Panc1 (cell line): ENCODE measurements around the gene KCNMA1.

Source experiments
- POLR2AphosphoS5 ChIP-seq: IDR thresholded peaks from 2 replicates; pipeline ENCODE4 v1.6.1; 2012; ENCODE audit warnings: mild to moderate bottlenecking, low read depth, low read length, moderate library complexity
- SIN3A ChIP-seq: IDR thresholded peaks from 2 replicates; pipeline ENCODE4 v1.6.1; 2012; ENCODE audit warnings: low read depth, mild to moderate bottlenecking, low read length, moderate library complexity, borderline replicate concordance; ENCODE audit not compliant: insufficient read depth
- TF ChIP-seq, protein P1 (sequence below): fragments of 450-650 bp; IDR thresholded peaks from 2 replicates; pipeline ENCODE4 v1.5.1; 2017; ENCODE audit warnings: mild to moderate bottlenecking
- TF ChIP-seq, protein P2 (sequence below), 2 experiments: IDR thresholded peaks; 2 replicates each; pipeline ENCODE4 v1.6.1; 2011 to 2012; ENCODE audit warnings: low read depth in 2 of 2, control low read depth in 1 of 2, low read length in 1 of 2, mild to moderate bottlenecking in 1 of 2, moderate library complexity in 1 of 2; ENCODE audit not compliant: insufficient read depth in 1 of 2

DNA sequence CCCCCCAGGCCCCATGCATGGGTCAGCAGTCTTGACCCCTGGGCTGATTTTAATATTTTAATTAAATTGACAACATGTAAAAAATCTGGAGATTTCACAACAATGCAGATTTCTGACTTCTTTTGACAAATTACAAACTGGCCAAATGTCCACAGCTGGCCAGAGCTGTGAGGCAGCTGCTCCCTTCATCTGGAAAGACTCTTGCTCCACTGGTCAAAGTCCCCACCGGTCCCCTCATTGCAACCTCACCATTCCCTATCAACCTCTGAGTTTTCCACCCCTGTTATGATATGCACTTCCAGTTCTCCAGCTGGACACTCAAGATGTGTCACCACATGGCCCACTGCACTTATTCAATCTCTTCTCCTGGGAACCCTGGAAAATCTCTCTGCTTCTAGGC is 266.2 kb downstream of the KCNMA1 start:
- TF ChIP-seq, protein P1, sequence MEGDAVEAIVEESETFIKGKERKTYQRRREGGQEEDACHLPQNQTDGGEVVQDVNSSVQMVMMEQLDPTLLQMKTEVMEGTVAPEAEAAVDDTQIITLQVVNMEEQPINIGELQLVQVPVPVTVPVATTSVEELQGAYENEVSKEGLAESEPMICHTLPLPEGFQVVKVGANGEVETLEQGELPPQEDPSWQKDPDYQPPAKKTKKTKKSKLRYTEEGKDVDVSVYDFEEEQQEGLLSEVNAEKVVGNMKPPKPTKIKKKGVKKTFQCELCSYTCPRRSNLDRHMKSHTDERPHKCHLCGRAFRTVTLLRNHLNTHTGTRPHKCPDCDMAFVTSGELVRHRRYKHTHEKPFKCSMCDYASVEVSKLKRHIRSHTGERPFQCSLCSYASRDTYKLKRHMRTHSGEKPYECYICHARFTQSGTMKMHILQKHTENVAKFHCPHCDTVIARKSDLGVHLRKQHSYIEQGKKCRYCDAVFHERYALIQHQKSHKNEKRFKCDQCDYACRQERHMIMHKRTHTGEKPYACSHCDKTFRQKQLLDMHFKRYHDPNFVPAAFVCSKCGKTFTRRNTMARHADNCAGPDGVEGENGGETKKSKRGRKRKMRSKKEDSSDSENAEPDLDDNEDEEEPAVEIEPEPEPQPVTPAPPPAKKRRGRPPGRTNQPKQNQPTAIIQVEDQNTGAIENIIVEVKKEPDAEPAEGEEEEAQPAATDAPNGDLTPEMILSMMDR = no peak
- no peak for TF ChIP-seq POLR2AphosphoS5
- TF ChIP-seq SIN3A = no peak
- TF ChIP-seq, protein P2, sequence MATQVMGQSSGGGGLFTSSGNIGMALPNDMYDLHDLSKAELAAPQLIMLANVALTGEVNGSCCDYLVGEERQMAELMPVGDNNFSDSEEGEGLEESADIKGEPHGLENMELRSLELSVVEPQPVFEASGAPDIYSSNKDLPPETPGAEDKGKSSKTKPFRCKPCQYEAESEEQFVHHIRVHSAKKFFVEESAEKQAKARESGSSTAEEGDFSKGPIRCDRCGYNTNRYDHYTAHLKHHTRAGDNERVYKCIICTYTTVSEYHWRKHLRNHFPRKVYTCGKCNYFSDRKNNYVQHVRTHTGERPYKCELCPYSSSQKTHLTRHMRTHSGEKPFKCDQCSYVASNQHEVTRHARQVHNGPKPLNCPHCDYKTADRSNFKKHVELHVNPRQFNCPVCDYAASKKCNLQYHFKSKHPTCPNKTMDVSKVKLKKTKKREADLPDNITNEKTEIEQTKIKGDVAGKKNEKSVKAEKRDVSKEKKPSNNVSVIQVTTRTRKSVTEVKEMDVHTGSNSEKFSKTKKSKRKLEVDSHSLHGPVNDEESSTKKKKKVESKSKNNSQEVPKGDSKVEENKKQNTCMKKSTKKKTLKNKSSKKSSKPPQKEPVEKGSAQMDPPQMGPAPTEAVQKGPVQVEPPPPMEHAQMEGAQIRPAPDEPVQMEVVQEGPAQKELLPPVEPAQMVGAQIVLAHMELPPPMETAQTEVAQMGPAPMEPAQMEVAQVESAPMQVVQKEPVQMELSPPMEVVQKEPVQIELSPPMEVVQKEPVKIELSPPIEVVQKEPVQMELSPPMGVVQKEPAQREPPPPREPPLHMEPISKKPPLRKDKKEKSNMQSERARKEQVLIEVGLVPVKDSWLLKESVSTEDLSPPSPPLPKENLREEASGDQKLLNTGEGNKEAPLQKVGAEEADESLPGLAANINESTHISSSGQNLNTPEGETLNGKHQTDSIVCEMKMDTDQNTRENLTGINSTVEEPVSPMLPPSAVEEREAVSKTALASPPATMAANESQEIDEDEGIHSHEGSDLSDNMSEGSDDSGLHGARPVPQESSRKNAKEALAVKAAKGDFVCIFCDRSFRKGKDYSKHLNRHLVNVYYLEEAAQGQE (IDR thresholded peaks at IDR 0.05; ENCODE audit: insufficient read depth in 1 of 2, low read depth in 2 of 2, low read length in 1 of 2) = no peak
